ENCODE data around the gene PLD4.
"Not testable (repeated sequence)": the region's sequence is repeated elsewhere in the genome, so short reads cannot be mapped to it uniquely, and the experiment has no call there.

Gene PLD4

GRCh38 chr14:104942586-104942985, 17.9 kb downstream of the PLD4 start:
- DNase-seq: no peak

GRCh38 chr14:104943216-104944015, 18.7 kb downstream of the PLD4 start:
- not testable (repeated sequence) for DNase-seq

- DNase-seq: not testable (repeated sequence)
Measured at GRCh38 chr14:104944016-104944308, 19.3 kb downstream of the PLD4 start.

GRCh38 chr14:104944436-104945205, 19.9 kb downstream of the PLD4 start:
- not testable (repeated sequence) for DNase-seq

GRCh38 chr14:104945266-104945665, 20.6 kb downstream of the PLD4 start:
- not testable (repeated sequence) for DNase-seq

GRCh38 chr14:104945986-104946965, 21.6 kb downstream of the PLD4 start:
- not testable (repeated sequence) for DNase-seq

- DNase-seq: not testable (repeated sequence)
Measured at GRCh38 chr14:104947201-104947600, 22.5 kb downstream of the PLD4 start.

- DNase-seq: not testable (repeated sequence)
Measured at GRCh38 chr14:104947881-104948735, 23.4 kb downstream of the PLD4 start.

- no peak for DNase-seq
Measured at GRCh38 chr14:104948736-104949031, 24.0 kb downstream of the PLD4 start.

- not testable (repeated sequence) for DNase-seq
Measured at GRCh38 chr14:104949406-104949955, 24.8 kb downstream of the PLD4 start.

- DNase-seq: no peak
Measured at GRCh38 chr14:104950021-104950420, 25.3 kb downstream of the PLD4 start.

- not testable (repeated sequence) for DNase-seq
Measured at GRCh38 chr14:104950701-104951100, 26.0 kb downstream of the PLD4 start.

- not testable (repeated sequence) for DNase-seq
Measured at GRCh38 chr14:104951863-104952657, 27.4 kb downstream of the PLD4 start.

- no peak for DNase-seq
Measured at GRCh38 chr14:104953097-104953496, 28.4 kb downstream of the PLD4 start.

- no peak for DNase-seq
Measured at GRCh38 chr14:104953896-104954656, 29.4 kb downstream of the PLD4 start.

- no peak for DNase-seq
Measured at GRCh38 chr14:104954746-104955395, 30.2 kb downstream of the PLD4 start.

GRCh38 chr14:104955396-104955770, 30.7 kb downstream of the PLD4 start:
- no peak for DNase-seq

GRCh38 chr14:104956290-104956890, 31.7 kb downstream of the PLD4 start:
- no peak for DNase-seq

All from COR-L47 (cell line).